GM18873 (cell line): ENCODE data around the gene GYPB.
"Not testable (repeated sequence)": the region's sequence is repeated elsewhere in the genome, so short reads cannot be mapped to it uniquely, and the experiment has no call there.

Experiments used
- ATAC-seq: cut with Tn5 transposase; IDR thresholded peaks from one replicate; pipeline ENCODE4 v1.9.1; 2021; ENCODE audit warnings: mild to moderate bottlenecking, moderate library complexity, moderate number of reproducible peaks; ENCODE audit not compliant: unreplicated experiment, low FRiP score

The GYPB gene

DNA sequence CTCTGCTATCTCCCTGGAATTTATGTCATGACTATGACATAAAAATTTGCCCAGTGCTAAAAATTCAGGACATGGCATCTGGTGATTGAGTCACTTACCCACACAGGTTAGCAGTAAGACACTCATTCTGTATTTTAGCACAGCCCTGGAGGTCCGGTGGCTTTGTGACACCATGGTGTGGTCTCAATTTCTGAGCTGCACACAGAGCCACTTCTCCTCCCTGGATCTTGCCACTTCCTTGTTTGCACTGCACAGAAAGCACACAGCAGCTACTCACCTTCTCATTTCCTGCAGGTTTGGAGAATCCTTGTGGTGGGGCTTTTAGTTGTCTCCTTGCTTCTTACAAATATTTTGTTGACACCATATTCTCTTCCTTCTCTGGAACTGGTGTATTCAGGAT lies 69.0 kb downstream of the GYPB start:
- not testable (repeated sequence) for ATAC-seq

DNA sequence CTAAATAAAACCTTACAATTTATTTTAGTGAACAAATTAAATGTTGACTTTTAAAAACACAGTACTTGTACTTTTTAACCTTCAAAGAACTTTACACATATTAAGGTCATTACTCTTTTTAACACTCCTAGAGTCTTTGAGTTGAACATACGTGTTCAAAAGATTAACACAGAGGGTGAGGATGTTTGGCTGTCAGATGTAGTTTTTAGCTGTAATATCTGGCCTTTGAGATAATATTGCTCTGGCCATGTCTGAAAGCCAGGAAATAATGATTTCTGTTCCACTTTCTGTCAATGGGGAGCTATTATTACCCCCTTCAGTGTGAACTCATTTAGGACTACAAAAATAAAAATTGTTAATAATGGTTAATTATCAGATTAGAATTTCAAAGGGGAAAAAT lies 71.7 kb downstream of the GYPB start:
- ATAC-seq = not testable (repeated sequence)
